WTC11 (cell line): ENCODE data around the gene TIE1. TPM values are rescaled to one million over a fixed set of nuclear protein-coding genes. Genes with fewer than 3 reads are reported as not detected.

Experiments used
- ATAC-seq: fragments of 200-7000 bp; cut with Tn5 transposase; 2 replicates; pipeline ENCODE4 v1.10.0; 2021; ENCODE audit warnings: mild to moderate bottlenecking, moderate library complexity
- CTCF ChIA-PET: fragments of 300-600 bp; sonication (Branson Sonifier 250); formaldehyde crosslinking; loops from one replicate; lab custom pipeline; 2021; ENCODE audit warnings: antibody characterized with exemption; lab: Charles Lee
- POLR2A ChIA-PET: fragments of 350-600 bp; sonication (Branson Sonifier 250); formaldehyde crosslinking; loops from one replicate; lab custom pipeline; 2021; ENCODE audit warnings: antibody characterized with exemption; lab: Charles Lee
- DNase-seq: peaks from one replicate; pipeline ENCODE4 v3.0.0; 2021; ENCODE audit warnings: low spot score
- H3K27ac Mint-ChIP-seq: 2 replicates; pipeline ENCODE4 v1.8.0; 2021; ENCODE audit warnings: mixed read lengths
- H3K27me3 Mint-ChIP-seq: 2 replicates; pipeline ENCODE4 v1.8.0; 2021; ENCODE audit warnings: low read depth, mild to moderate bottlenecking, moderate library complexity, mixed read lengths
- H3K36me3 Mint-ChIP-seq: 2 replicates; pipeline ENCODE4 v1.8.0; 2021; ENCODE audit warnings: mixed read lengths
- H3K4me1 Mint-ChIP-seq: 2 replicates; pipeline ENCODE4 v1.8.0; 2022; ENCODE audit warnings: mixed read lengths
- H3K4me3 Mint-ChIP-seq: 2 replicates; pipeline ENCODE4 v1.8.0; 2021; ENCODE audit warnings: mild to moderate bottlenecking, moderate library complexity, mixed read lengths
- H3K9me3 Mint-ChIP-seq: 2 replicates; pipeline ENCODE4 v1.8.0; 2021; ENCODE audit warnings: mixed read lengths
- EMX1 ChIP-seq: fragments of 250-450 bp; sonication (Bioruptor Pico); IDR thresholded peaks from 2 replicates; pipeline ENCODE4 v1.8.0; 2021; ENCODE audit warnings: mild to moderate bottlenecking
- IRF2 ChIP-seq: sonication (generic); formaldehyde crosslinking; IDR thresholded peaks from 2 replicates; pipeline ENCODE4 v1.8.0; 2022; ENCODE audit warnings: low read depth, missing genetic modification reagents, borderline replicate concordance
- microRNA-seq: library from miRNA; unstranded; fragments of <30 nt; microRNA quantifications from one replicate; pipeline ENCODE4 v1.2.0, GENCODE V29; 2022; ENCODE audit warnings: borderline number of aligned reads
- total RNA-seq: library from RNA; stranded (reverse); gene quantifications from 3 replicates; pipeline ENCODE4 v1.2.3, GENCODE V29; 2021

Gene TIE1
- total RNA-seq, 1 experiment from 2014 or later, result 2.5 TPM

DNA sequence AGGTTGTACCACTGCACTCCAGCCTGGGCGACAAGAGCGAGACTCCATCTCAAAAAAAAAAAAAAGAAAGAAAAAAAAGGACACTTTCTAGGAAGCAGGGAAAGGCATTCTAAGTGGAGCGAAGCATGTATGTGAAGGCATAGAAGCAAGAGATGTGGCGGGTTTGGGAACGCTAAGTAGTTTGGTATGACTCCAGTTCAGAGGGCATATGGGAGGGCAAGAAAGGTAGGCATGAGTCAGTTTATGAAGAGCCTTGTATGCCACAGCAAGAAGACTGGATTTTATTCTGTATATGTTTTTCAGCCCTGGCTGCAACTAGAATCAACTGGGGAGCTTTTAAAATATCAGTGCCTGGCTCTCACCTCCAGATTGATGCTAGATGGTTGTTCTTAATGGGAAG lies 71.4 kb downstream of the TIE1 start:
- ChIA-PET POLR2A (no interaction called here), CTCF (no interaction called here)
- H3K36me3 Mint-ChIP-seq, result no peaks in the 10 kb centered on the region
- DNase-seq, result no peak
- H3K4me1 Mint-ChIP-seq, result peaks cover 11% of the 10 kb centered on the region
- no peak for ATAC-seq
- no peak overlapping the region for H3K27ac Mint-ChIP-seq
- no peak overlapping the region for H3K4me3 Mint-ChIP-seq
- H3K27me3 Mint-ChIP-seq, result no peaks in the 10 kb centered on the region
- TF ChIP-seq EMX1 (CRISPR knock-in tag) (no peak), IRF2 (CRISPR knock-in tag) (no peak)
- H3K9me3 Mint-ChIP-seq, result no peaks in the 10 kb centered on the region

Small RNAs within 50 kb of the gene (microRNA-seq; reads per million reads assigned to microRNA genes)
- gene MIR6734, result not detected

Other genes with a start within 250 kb of the TIE1 start
- gene EBNA1BP2, start 128.7 kb upstream of the TIE1 start, total RNA-seq, result 66.7 to 93.7 TPM (median 67.7 TPM) in 3 replicates
- 0.27 to 0.78 TPM (median 0.42 TPM) in 3 replicates for gene CFAP57, start 128.7 kb upstream of the TIE1 start, total RNA-seq
- 21.5 to 27.8 TPM (median 25.1 TPM) in 3 replicates for gene TMEM125, start 31.0 kb upstream of the TIE1 start, total RNA-seq
- gene C1orf210, start 15.4 kb upstream of the TIE1 start, total RNA-seq, result 11.7 to 14.0 TPM (median 12.8 TPM) in 3 replicates
- gene MPL, start 36.8 kb downstream of the TIE1 start, total RNA-seq, result 0.15 to 0.44 TPM (median 0.21 TPM) in 3 replicates
- gene CDC20, start 58.0 kb downstream of the TIE1 start, total RNA-seq, result 246 to 280 TPM (median 265 TPM) in 3 replicates
- gene ELOVL1, start 67.0 kb downstream of the TIE1 start, total RNA-seq, result 22.6 to 26.6 TPM (median 24.1 TPM) in 3 replicates
- gene MED8, start 88.8 kb downstream of the TIE1 start, total RNA-seq, result 17.7 to 19.5 TPM (median 18.0 TPM) in 3 replicates
- gene SZT2, start 88.9 kb downstream of the TIE1 start, total RNA-seq, result 20.2 to 28.4 TPM (median 21.5 TPM) in 3 replicates
- gene HYI, start 152.9 kb downstream of the TIE1 start, total RNA-seq, result 23.2 to 24.5 TPM (median 24.2 TPM) in 3 replicates
- 248 to 295 TPM (median 275 TPM) in 3 replicates for gene PTPRF, start 229.9 kb downstream of the TIE1 start, total RNA-seq